Activated CD4-positive, CD25-positive, alpha-beta regulatory T cell treated with anti-CD3 and anti-CD28 coated beads, Interleukin-2, amount 50 U/mL, for 24 hours (primary cell): ENCODE measurements around the gene HLA-DMA.

Experiments used
- ATAC-seq, 2 donors: fragments of 150-1000 bp; cut with Tn5 transposase; one replicate each; pipeline ENCODE4 v1.10.0; 2021; ENCODE audit warnings: mild to moderate bottlenecking in 1 of 2, moderate library complexity in 1 of 2

HLA-DMA gene

GRCh38 chr6:32952817-32953739, at the start of gene HLA-DMA:
HLA-DMA (minus strand) TSS chr6:32953097; CDS start chr6:32953036, 61 bp downstream.
- peak; percentile 98 for ATAC-seq

GRCh38 chr6:33001685-33002084, 48.8 kb upstream of the HLA-DMA start:
- ATAC-seq, result no peak

- ATAC-seq, result peak; percentile 38 to 51
Observed at GRCh38 chr6:33000055-33000454, 47.2 kb upstream of the HLA-DMA start.

GRCh38 chr6:32995448-32995847, 42.6 kb upstream of the HLA-DMA start:
- no peak for ATAC-seq

GRCh38 chr6:32993363-32993973, 40.6 kb upstream of the HLA-DMA start:
- no peak for ATAC-seq

GRCh38 chr6:32991972-32992371, 39.1 kb upstream of the HLA-DMA start:
- no peak for ATAC-seq

GRCh38 chr6:32989368-32989767, 36.5 kb upstream of the HLA-DMA start:
- peak in 1 of 2 donors; percentile 39 for ATAC-seq

GRCh38 chr6:32984622-32985389, 31.9 kb upstream of the HLA-DMA start:
- peak; percentile 86 to 91 for ATAC-seq

GRCh38 chr6:32983964-32984621, 31.2 kb upstream of the HLA-DMA start:
- ATAC-seq, result peak; percentile 25

- no peak for ATAC-seq
Observed at GRCh38 chr6:32983493-32983848, 30.6 kb upstream of the HLA-DMA start.

GRCh38 chr6:32982702-32983492, 30.0 kb upstream of the HLA-DMA start:
- ATAC-seq, result no peak

GRCh38 chr6:32982084-32982701, 29.3 kb upstream of the HLA-DMA start:
- no peak for ATAC-seq

- no peak for ATAC-seq
Observed at GRCh38 chr6:32980488-32981038, 27.7 kb upstream of the HLA-DMA start.

GRCh38 chr6:32979720-32980487, 27.0 kb upstream of the HLA-DMA start:
- ATAC-seq, result no peak

GRCh38 chr6:32977953-32978324, 25.0 kb upstream of the HLA-DMA start:
- ATAC-seq, result no peak

- ATAC-seq, result no peak
Observed at GRCh38 chr6:32977272-32977952, 24.5 kb upstream of the HLA-DMA start.

GRCh38 chr6:32976334-32977069, 23.6 kb upstream of the HLA-DMA start:
- no peak for ATAC-seq

- no peak for ATAC-seq
Observed at GRCh38 chr6:32975886-32976285, 23.0 kb upstream of the HLA-DMA start.
